OCI-LY3 (cell line): ENCODE data around the gene SFPQ.

Source experiments
- H2AFZ ChIP-seq: fragments of 200-600, 300-600 bp; shearing (Covaris generic); 2 replicates; pipeline ENCODE4 v1.6.0; 2014; ENCODE audit warnings: antibody characterized with exemption, low read depth, low read length
- H3K27ac ChIP-seq: fragments of 200-600, 300-600 bp; sonication (generic); 2 replicates; pipeline ENCODE4 v1.5.1; 2014; ENCODE audit warnings: mild to moderate bottlenecking, low read length, moderate library complexity, mixed read lengths
- H3K27me3 ChIP-seq: fragments of 200-600, 300-600 bp; sonication (generic); 2 replicates; pipeline ENCODE4 v1.6.1; 2014; ENCODE audit warnings: low read depth, low read length, mixed read lengths
- H3K36me3 ChIP-seq: fragments of 200-600, 300-600 bp; sonication (generic); replicated peaks from 2 replicates; pipeline ENCODE3; 2014; ENCODE audit warnings: low read depth, low read length, mixed read lengths
- H3K4me1 ChIP-seq: fragments of 300-600, 200-600 bp; sonication (generic); 2 replicates; pipeline ENCODE4 v1.6.1; 2014; ENCODE audit warnings: low read length, mixed read lengths
- H3K4me2 ChIP-seq: fragments of 200-600, 300-600 bp; sonication (generic); 2 replicates; pipeline ENCODE4 v1.6.1; 2014; ENCODE audit warnings: low read length, mixed read lengths
- H3K4me3 ChIP-seq: fragments of 300-600, 200-600 bp; sonication (generic); 2 replicates; pipeline ENCODE4 v1.5.1; 2014; ENCODE audit warnings: antibody characterized with exemption, mild to moderate bottlenecking, low read length, moderate library complexity
- H3K79me2 ChIP-seq: fragments of 300-600, 200-600 bp; shearing (Covaris generic); 2 replicates; pipeline ENCODE4 v1.6.1; 2014; ENCODE audit warnings: mild to moderate bottlenecking, low read length, mixed read lengths
- H3K9ac ChIP-seq: fragments of 300-600, 200-600 bp; shearing (Covaris generic); 2 replicates; pipeline ENCODE4 v1.6.0; 2014; ENCODE audit warnings: mild to moderate bottlenecking, low read length, moderate library complexity
- H3K9me3 ChIP-seq: fragments of 200-600, 300-600 bp; shearing (Covaris generic); 2 replicates; pipeline ENCODE4 v1.6.1; 2014; ENCODE audit warnings: low read length, mixed read lengths; ENCODE audit not compliant: insufficient read depth
- H4K20me1 ChIP-seq: fragments of 200-600, 300-600 bp; sonication (generic); 2 replicates; pipeline ENCODE4 v1.6.1; 2016; ENCODE audit warnings: low read length, mixed read lengths; ENCODE audit not compliant: insufficient read depth
- CTCF ChIP-seq: fragments of 200-600, 300-600 bp; sonication (generic); IDR thresholded peaks from 2 replicates; pipeline ENCODE4 v1.5.1; 2014; ENCODE audit warnings: antibody characterized with exemption, low read length, low read depth
- EZH2phosphoT487 ChIP-seq: fragments of 200-600 bp; shearing (Covaris generic); IDR thresholded peaks from 2 replicates; pipeline ENCODE4 v1.6.1; 2018; ENCODE audit warnings: antibody characterized with exemption, mixed run types, low read depth

Gene SFPQ

GRCh38 chr1:35175602-35176001, 17.3 kb downstream of the SFPQ start:
- Histone ChIP-seq H3K79me2 (peaks cover 24% of the 10 kb centered on the region), H4K20me1 (peaks cover 58% of the 10 kb centered on the region), H3K4me2 (no peak overlapping the region), H3K27me3 (no peaks in the 10 kb centered on the region), H3K27ac (no peak overlapping the region), H3K9ac (no peak overlapping the region), H3K4me1 (no peaks in the 10 kb centered on the region), H3K9me3 (no peaks in the 10 kb centered on the region), H2AFZ (no peak overlapping the region), H3K36me3 (peaks cover 41% of the 10 kb centered on the region), H3K4me3 (no peak overlapping the region)
- TF ChIP-seq EZH2phosphoT487 (no peak), CTCF (no peak)

GRCh38 chr1:35175098-35175576, 17.8 kb downstream of the SFPQ start:
- Histone ChIP-seq H3K27me3 (no peaks in the 10 kb centered on the region), H4K20me1 (peaks cover 53% of the 10 kb centered on the region), H3K9me3 (no peaks in the 10 kb centered on the region), H3K4me1 (no peaks in the 10 kb centered on the region), H3K4me2 (no peak overlapping the region), H3K4me3 (no peak overlapping the region), H3K9ac (no peak overlapping the region), H3K79me2 (peaks cover 20% of the 10 kb centered on the region), H3K36me3 (peaks cover 37% of the 10 kb centered on the region), H3K27ac (no peak overlapping the region), H2AFZ (no peak overlapping the region)
- TF ChIP-seq CTCF, result no peak
- TF ChIP-seq EZH2phosphoT487, result no peak

- H3K27me3 ChIP-seq, result no peaks in the 10 kb centered on the region
- H3K4me2 ChIP-seq, result no peak overlapping the region
- H3K36me3 ChIP-seq, result peaks cover 26% of the 10 kb centered on the region
- no peak overlapping the region for H3K9ac ChIP-seq
- H2AFZ ChIP-seq, result no peak overlapping the region
- H3K27ac ChIP-seq, result no peak overlapping the region
- H3K79me2 ChIP-seq, result peaks cover 9% of the 10 kb centered on the region
- H3K9me3 ChIP-seq, result no peaks in the 10 kb centered on the region
- no peak overlapping the region for H3K4me3 ChIP-seq
- no peak for TF ChIP-seq EZH2phosphoT487
- peaks cover 42% of the 10 kb centered on the region for H4K20me1 ChIP-seq
- no peaks in the 10 kb centered on the region for H3K4me1 ChIP-seq
Measured at GRCh38 chr1:35173909-35174540, 18.9 kb downstream of the SFPQ start.

GRCh38 chr1:35173491-35173890, 19.5 kb downstream of the SFPQ start:
- Histone ChIP-seq H2AFZ (no peak overlapping the region), H3K27me3 (no peaks in the 10 kb centered on the region), H3K4me1 (no peaks in the 10 kb centered on the region), H3K9ac (no peak overlapping the region), H3K4me3 (no peak overlapping the region), H3K4me2 (no peak overlapping the region), H3K79me2 (0 out of 2 replicates have a peak, but pooled peaks cover 5% of the 10 kb centered on the region), H3K9me3 (no peaks in the 10 kb centered on the region), H4K20me1 (peaks cover 36% of the 10 kb centered on the region), H3K27ac (no peak overlapping the region), H3K36me3 (peaks cover 20% of the 10 kb centered on the region)
- no peak for TF ChIP-seq CTCF
- no peak for TF ChIP-seq EZH2phosphoT487
